Vagina (tissue), 2 donors: ENCODE data around the gene SSBP2. TPM values are rescaled to one million over a fixed set of nuclear protein-coding genes. Genes with fewer than 3 reads are reported as not detected.

Experiments
- DNase-seq, 2 donors: peaks; one replicate each; pipeline ENCODE4 v3.0.0-alpha.2; 2017; ENCODE audit errors: extremely low spot score in 2 of 2
- H3K27ac ChIP-seq: fragments of 200-600 bp; sonication (generic); one replicate; pipeline ENCODE4 v1.5.1; 2019
- H3K27me3 ChIP-seq: fragments of 200-600 bp; sonication (generic); one replicate; pipeline ENCODE4 v1.5.1; 2019
- H3K36me3 ChIP-seq, 2 donors: fragments of 200-600 bp; sonication (generic); one replicate each; pipeline ENCODE4 v1.5.1; 2017 to 2019
- H3K4me1 ChIP-seq: fragments of 200-600 bp; sonication (generic); one replicate; pipeline ENCODE4 v1.5.1; 2019
- H3K4me3 ChIP-seq, 2 donors: fragments of 200-600 bp; sonication (generic); 1 replicate in 1 of 2; 2 replicates in 1 of 2; pipeline ENCODE4 v1.5.1; 2016 to 2019
- H3K9me3 ChIP-seq: fragments of 200-600 bp; sonication (generic); one replicate; pipeline ENCODE4 v1.5.1; 2019
- CTCF ChIP-seq, 3 experiments: fragments of 450-650 bp in 2 of 3; fragments of 200-600 bp in 1 of 3; sonication (generic) in 1 of 3; IDR thresholded peaks; one replicate each; pipeline ENCODE4 v1.5.1; 2017 to 2019; ENCODE audit warnings: antibody characterized with exemption in 3 of 3, mild to moderate bottlenecking in 2 of 3, moderate library complexity in 2 of 3
- POLR2A ChIP-seq, 2 donors: fragments of 450-650 bp; IDR thresholded peaks; one replicate each; pipeline ENCODE4 v1.6.1; 2017; ENCODE audit warnings: antibody characterized with exemption in 2 of 2, mild to moderate bottlenecking in 2 of 2, moderate library complexity in 2 of 2
- POLR2AphosphoS5 ChIP-seq, 2 donors: sonication (generic); formaldehyde crosslinking; IDR thresholded peaks; one replicate each; pipeline ENCODE4 v1.9.0; 2017; ENCODE audit warnings: antibody characterized with exemption in 2 of 2, mild to moderate bottlenecking in 2 of 2, low read depth in 1 of 2; ENCODE audit not compliant: insufficient read depth in 1 of 2
- intact Hi-C: fragments of 100-400 bp; cut with DNase I; formaldehyde crosslinking; loops from one replicate; pipeline ENCODE4 v1.15.1; 2023
- total RNA-seq: library from RNA; depleted of rRNA; stranded (reverse); fragments of >200 nt; gene quantifications from one replicate; pipeline ENCODE4 v1.2.3, GENCODE V29; 2016

The SSBP2 gene
- total RNA-seq, 1 donor from 2014 or later = 66.3 TPM

- peak overlapping the region; percentile 95 to 97 for H3K4me3 ChIP-seq
- no peaks in the 10 kb centered on the region for H3K36me3 ChIP-seq
- H3K27me3 ChIP-seq = no peaks in the 10 kb centered on the region
- peak overlapping the region; percentile 99 for H3K27ac ChIP-seq
- no peak for DNase-seq
- TF ChIP-seq POLR2AphosphoS5 (IDR thresholded peaks at IDR 0.05; ENCODE audit: insufficient read depth in 1 of 2, low read depth in 1 of 2) (no peak), POLR2A (IDR thresholded peaks at IDR 0.05) (no peak), CTCF (IDR thresholded peaks at IDR 0.05) (no peak)
- intact Hi-C loops = loop anchor here (2.0 to 10.0 kb wide), 4 partner anchors 38 to 418 kb away; partner anchors contain the start of gene ATG10
- no peaks in the 10 kb centered on the region for H3K9me3 ChIP-seq
- H3K4me1 ChIP-seq = peaks cover 36% of the 10 kb centered on the region
These were observed 1.2 kb downstream of the SSBP2 start for GRCh38 chr5:81749561-81750307.

DNA sequence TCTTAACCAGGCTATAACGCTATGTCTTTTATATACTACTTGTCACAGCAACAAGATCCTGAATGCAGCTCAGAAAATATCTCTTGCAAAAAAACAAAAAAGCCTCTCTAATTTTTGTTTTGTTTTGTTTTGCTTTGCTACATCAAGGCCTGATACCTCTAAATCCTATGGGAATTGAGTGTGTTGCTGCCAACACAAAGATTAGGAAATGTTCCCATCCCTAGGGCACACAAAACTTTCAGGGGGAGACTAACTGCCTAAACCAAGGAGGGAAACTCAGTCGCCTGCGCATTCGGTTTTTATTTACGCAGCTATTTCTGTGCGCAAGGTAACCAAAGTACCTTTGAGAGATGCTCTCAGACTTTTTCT is 1.7 kb downstream of the SSBP2 start:
- H3K4me3 ChIP-seq = peak overlapping the region; percentile 95 to 97
- H3K4me1 ChIP-seq = peaks cover 31% of the 10 kb centered on the region
- intact Hi-C loops = loop anchor here (10.0 kb wide), 1 partner anchor 244 kb away; no protein-coding TSS in a partner anchor

DNA sequence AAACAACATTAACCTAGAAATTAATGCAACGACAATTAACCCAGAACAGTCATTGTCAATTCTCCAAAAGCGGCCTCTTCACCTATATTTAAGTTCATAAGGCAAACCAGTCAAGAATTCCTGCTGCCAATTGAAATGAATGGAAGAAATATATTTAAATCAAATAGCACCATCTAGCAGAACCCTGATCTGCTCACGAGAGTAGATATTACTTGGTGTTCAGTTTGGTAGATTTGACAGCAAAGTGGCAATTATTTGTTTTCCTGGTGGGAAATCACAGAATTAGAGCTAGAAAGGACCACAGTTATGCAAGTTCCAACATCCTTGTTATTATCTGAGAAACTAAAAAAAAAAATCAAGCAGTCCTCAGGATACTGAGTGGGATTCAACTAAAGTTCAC is 2.3 kb downstream of the SSBP2 start:
- TF ChIP-seq CTCF (IDR thresholded peaks at IDR 0.05) (no peak), POLR2AphosphoS5 (IDR thresholded peaks at IDR 0.05; ENCODE audit: insufficient read depth in 1 of 2, low read depth in 1 of 2) (no peak), POLR2A (IDR thresholded peaks at IDR 0.05) (no peak)
- Histone ChIP-seq H3K9me3 (no peaks in the 10 kb centered on the region), H3K36me3 (no peaks in the 10 kb centered on the region), H3K27ac (peak overlapping the region; percentile 99), H3K4me1 (peaks cover 34% of the 10 kb centered on the region), H3K4me3 (peak overlapping the region in 1 of 2 donors; percentile 97), H3K27me3 (no peaks in the 10 kb centered on the region)
- intact Hi-C loops = loop anchor here (10.0 kb wide), 1 partner anchor 244 kb away; no protein-coding TSS in a partner anchor
- no peak for DNase-seq

More for the DNA sequence above, 1.7 kb downstream of the SSBP2 start:
- Histone ChIP-seq H3K27me3 (no peaks in the 10 kb centered on the region), H3K9me3 (no peaks in the 10 kb centered on the region), H3K36me3 (no peaks in the 10 kb centered on the region), H3K27ac (peak overlapping the region; percentile 99)
- no peak for DNase-seq
- TF ChIP-seq POLR2A (IDR thresholded peaks at IDR 0.05) (no peak), CTCF (IDR thresholded peaks at IDR 0.05) (no peak), POLR2AphosphoS5 (IDR thresholded peaks at IDR 0.05; ENCODE audit: insufficient read depth in 1 of 2, low read depth in 1 of 2) (no peak)

DNA sequence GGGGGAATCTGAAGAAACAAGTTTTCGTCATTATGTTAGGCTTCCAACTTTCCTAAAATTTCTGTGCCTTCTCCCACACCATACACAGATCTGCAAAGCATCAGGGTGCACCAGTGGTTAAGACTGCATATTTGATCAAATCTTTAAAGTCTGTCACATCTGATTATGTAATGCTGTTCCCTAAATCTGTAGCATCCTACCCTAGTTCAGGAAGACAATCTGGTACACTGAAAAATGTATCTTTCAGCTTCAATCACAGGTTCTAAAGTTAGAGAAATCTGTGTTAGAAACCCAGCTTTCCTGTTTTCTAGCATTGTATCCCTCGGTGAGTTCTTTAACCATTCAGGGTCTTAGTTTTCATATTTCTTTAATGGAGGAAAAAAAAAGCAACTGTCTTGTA is 3.9 kb downstream of the SSBP2 start:
- no peak for DNase-seq
- no peak overlapping the region for H3K27ac ChIP-seq
- no peak overlapping the region for H3K4me3 ChIP-seq
- H3K4me1 ChIP-seq = peaks cover 34% of the 10 kb centered on the region
- TF ChIP-seq CTCF (IDR thresholded peaks at IDR 0.05) (no peak), POLR2A (IDR thresholded peaks at IDR 0.05) (no peak), POLR2AphosphoS5 (IDR thresholded peaks at IDR 0.05; ENCODE audit: insufficient read depth in 1 of 2, low read depth in 1 of 2) (no peak)
- intact Hi-C loops = loop anchor here (2.0 to 10.0 kb wide), 2 partner anchors 68 to 242 kb away; no protein-coding TSS in a partner anchor
- no peaks in the 10 kb centered on the region for H3K9me3 ChIP-seq
- no peaks in the 10 kb centered on the region for H3K27me3 ChIP-seq
- H3K36me3 ChIP-seq = no peaks in the 10 kb centered on the region

- no peak overlapping the region for H3K4me3 ChIP-seq
- intact Hi-C loops = loop anchor here (10.0 kb wide), 1 partner anchor 236 kb away; no protein-coding TSS in a partner anchor
- no peak for DNase-seq
These were observed 10.1 kb downstream of the SSBP2 start for GRCh38 chr5:81740758-81741157.

More at GRCh38 chr5:81740758-81741157, 10.1 kb downstream of the SSBP2 start:
- TF ChIP-seq CTCF (IDR thresholded peaks at IDR 0.05) (no peak), POLR2AphosphoS5 (IDR thresholded peaks at IDR 0.05; ENCODE audit: insufficient read depth in 1 of 2, low read depth in 1 of 2) (no peak), POLR2A (IDR thresholded peaks at IDR 0.05) (no peak)
- H3K4me1 ChIP-seq = peaks cover 43% of the 10 kb centered on the region
- H3K27me3 ChIP-seq = no peaks in the 10 kb centered on the region
- no peaks in the 10 kb centered on the region for H3K9me3 ChIP-seq
- H3K36me3 ChIP-seq = no peaks in the 10 kb centered on the region
- no peak overlapping the region for H3K27ac ChIP-seq
